Measurements from ENCODE around the gene CCDC172. TPM values are rescaled to one million over a fixed set of nuclear protein-coding genes. Genes with fewer than 3 reads are reported as not detected.

Gene CCDC172
- total RNA-seq, 1 experiment from 2014 or later, result not detected

DNA sequence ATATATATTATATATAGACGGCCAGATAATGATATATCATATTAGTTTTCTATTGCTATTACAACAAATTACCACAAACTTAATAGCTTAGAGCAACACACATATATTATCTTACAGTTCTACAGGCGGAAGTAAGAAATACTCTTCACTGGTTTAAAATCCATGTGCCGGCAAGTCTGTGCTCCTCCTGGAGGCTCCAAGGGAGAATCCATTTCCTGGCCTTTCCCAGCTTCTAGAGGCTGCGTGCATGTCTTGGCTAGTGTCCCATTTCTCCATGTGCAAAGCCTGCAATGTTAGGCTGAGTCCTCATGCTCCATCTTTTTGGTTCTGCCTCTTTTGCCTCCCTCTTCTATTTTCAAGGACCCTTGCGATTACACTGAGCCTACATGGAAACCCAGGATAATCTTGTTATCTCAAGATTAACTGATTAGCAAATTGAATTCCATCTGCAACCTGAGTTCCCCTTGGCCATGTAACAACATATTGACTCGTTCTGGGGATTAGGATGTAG is 79.5 kb downstream of the CCDC172 start:
- Mint-ChIP-seq H3K4me1 (ENCODE audit: low read depth, unreplicated experiment) (no peaks in the 10 kb centered on the region), H3K27me3 (ENCODE audit: insufficient read depth, unreplicated experiment) (peaks cover 11% of the 10 kb centered on the region), H3K4me3 (ENCODE audit: unreplicated experiment) (no peak overlapping the region), H3K36me3 (ENCODE audit: insufficient read depth, unreplicated experiment) (no peaks in the 10 kb centered on the region), H3K27ac (ENCODE audit: unreplicated experiment) (no peak overlapping the region), H3K9me3 (ENCODE audit: unreplicated experiment) (no peaks in the 10 kb centered on the region)
- no peak for DNase-seq
- TF ChIP-seq, protein P1, sequence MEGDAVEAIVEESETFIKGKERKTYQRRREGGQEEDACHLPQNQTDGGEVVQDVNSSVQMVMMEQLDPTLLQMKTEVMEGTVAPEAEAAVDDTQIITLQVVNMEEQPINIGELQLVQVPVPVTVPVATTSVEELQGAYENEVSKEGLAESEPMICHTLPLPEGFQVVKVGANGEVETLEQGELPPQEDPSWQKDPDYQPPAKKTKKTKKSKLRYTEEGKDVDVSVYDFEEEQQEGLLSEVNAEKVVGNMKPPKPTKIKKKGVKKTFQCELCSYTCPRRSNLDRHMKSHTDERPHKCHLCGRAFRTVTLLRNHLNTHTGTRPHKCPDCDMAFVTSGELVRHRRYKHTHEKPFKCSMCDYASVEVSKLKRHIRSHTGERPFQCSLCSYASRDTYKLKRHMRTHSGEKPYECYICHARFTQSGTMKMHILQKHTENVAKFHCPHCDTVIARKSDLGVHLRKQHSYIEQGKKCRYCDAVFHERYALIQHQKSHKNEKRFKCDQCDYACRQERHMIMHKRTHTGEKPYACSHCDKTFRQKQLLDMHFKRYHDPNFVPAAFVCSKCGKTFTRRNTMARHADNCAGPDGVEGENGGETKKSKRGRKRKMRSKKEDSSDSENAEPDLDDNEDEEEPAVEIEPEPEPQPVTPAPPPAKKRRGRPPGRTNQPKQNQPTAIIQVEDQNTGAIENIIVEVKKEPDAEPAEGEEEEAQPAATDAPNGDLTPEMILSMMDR (IDR thresholded peaks at IDR 0.05; ENCODE audit: insufficient read depth in 1 of 2, low read depth in 1 of 2, low read length in 1 of 2, severe bottlenecking in 1 of 2, unreplicated experiment in 1 of 2), result no peak
- intact Hi-C loops (cut with micrococcal nuclease; ENCODE audit: unreplicated experiment), result no loop called here
- no peaks in the 10 kb centered on the region for H3K36me3 ChIP-seq (ENCODE audit: control insufficient read depth, insufficient read depth, low read length)
- ChIA-PET POLR2A (no interaction called here), CTCF (no interaction called here)
- no peaks in the 10 kb centered on the region for H3K9me3 ChIP-seq
- no peaks in the 10 kb centered on the region for H3K4me1 ChIP-seq
- H3K27me3 ChIP-seq (replicated peaks; ENCODE audit: control insufficient read depth, insufficient read depth, low read length), result no peaks in the 10 kb centered on the region
- no TSS peak for BruUV-seq (replicated peaks)
- no peak overlapping the region for H3K4me3 ChIP-seq (ENCODE audit: low read depth, low read length)

DNA sequence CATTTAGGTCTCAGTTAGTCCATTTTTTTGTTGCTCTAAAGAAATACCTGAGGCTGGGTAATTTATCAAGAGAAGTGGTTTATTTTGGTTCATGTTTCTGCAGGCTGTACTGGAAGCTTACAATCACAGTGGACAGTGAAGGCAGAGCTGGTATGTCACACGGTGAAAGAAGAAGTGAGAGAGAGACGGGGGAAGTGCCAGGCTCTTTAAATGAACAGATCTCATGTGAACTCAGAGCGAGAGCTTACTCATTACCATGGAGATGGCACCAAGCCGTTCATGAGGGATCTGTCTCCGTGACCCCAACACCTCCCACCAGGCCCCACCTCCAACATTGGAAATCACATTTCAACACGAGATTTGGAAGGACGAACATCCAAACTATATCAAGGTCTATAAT is 84.5 kb downstream of the CCDC172 start:
- intact Hi-C loops (cut with micrococcal nuclease; ENCODE audit: unreplicated experiment), result no loop called here
- no peak overlapping the region for H3K4me3 ChIP-seq (ENCODE audit: low read depth, low read length)
- no peak overlapping the region for H3K4me3 Mint-ChIP-seq (ENCODE audit: unreplicated experiment)

DNA sequence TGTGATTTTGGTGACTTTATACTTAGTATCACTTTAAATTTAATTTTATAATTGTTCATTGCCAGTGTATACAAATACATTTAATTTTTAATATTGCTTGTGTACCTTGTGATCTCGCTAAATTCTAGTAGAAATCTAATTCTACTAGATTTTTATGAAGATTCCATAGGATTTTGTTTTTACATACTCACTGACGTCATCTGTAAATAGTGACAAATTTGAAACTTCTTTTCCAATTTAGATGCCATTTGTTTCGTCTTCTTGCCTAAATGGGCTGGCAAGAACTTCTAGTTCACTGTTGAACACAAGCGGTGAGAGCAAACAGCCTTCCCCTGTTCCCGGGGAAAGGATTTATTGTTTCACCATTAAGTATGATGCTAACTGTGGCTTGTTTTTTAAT is 86.1 kb downstream of the CCDC172 start:
- Mint-ChIP-seq H3K27me3 (ENCODE audit: insufficient read depth, unreplicated experiment) (peaks cover 12% of the 10 kb centered on the region), H3K4me1 (ENCODE audit: low read depth, unreplicated experiment) (no peaks in the 10 kb centered on the region), H3K9me3 (ENCODE audit: unreplicated experiment) (no peaks in the 10 kb centered on the region), H3K36me3 (ENCODE audit: insufficient read depth, unreplicated experiment) (no peaks in the 10 kb centered on the region), H3K4me3 (ENCODE audit: unreplicated experiment) (no peak overlapping the region), H3K27ac (ENCODE audit: unreplicated experiment) (no peak overlapping the region)
- DNase-seq, result no peak
- TF ChIP-seq, protein P1 (IDR thresholded peaks at IDR 0.05; ENCODE audit: insufficient read depth in 1 of 2, low read depth in 1 of 2, low read length in 1 of 2, severe bottlenecking in 1 of 2, unreplicated experiment in 1 of 2), result no peak
- Histone ChIP-seq H3K4me1 (no peaks in the 10 kb centered on the region), H3K36me3 (ENCODE audit: control insufficient read depth, insufficient read depth, low read length) (no peaks in the 10 kb centered on the region), H3K4me3 (ENCODE audit: low read depth, low read length) (no peak overlapping the region), H3K27me3 (replicated peaks; ENCODE audit: control insufficient read depth, insufficient read depth, low read length) (no peaks in the 10 kb centered on the region), H3K9me3 (no peaks in the 10 kb centered on the region)
- BruUV-seq (replicated peaks), result no TSS peak
- ChIA-PET CTCF (no interaction called here), POLR2A (no interaction called here)
- intact Hi-C loops (cut with micrococcal nuclease; ENCODE audit: unreplicated experiment), result no loop called here

More for the DNA sequence above, 84.5 kb downstream of the CCDC172 start:
- BruUV-seq (replicated peaks), result no TSS peak
- H3K27ac Mint-ChIP-seq (ENCODE audit: unreplicated experiment), result no peak overlapping the region
- TF ChIP-seq, protein P1 (IDR thresholded peaks at IDR 0.05; ENCODE audit: insufficient read depth in 1 of 2, low read depth in 1 of 2, low read length in 1 of 2, severe bottlenecking in 1 of 2, unreplicated experiment in 1 of 2), result no peak
- Histone ChIP-seq H3K4me1 (no peaks in the 10 kb centered on the region), H3K27me3 (replicated peaks; ENCODE audit: control insufficient read depth, insufficient read depth, low read length) (no peaks in the 10 kb centered on the region), H3K36me3 (ENCODE audit: control insufficient read depth, insufficient read depth, low read length) (no peaks in the 10 kb centered on the region), H3K9me3 (no peaks in the 10 kb centered on the region)
- H3K4me1 Mint-ChIP-seq (ENCODE audit: low read depth, unreplicated experiment), result no peaks in the 10 kb centered on the region
- peaks cover 14% of the 10 kb centered on the region for H3K27me3 Mint-ChIP-seq (ENCODE audit: insufficient read depth, unreplicated experiment)
- ChIA-PET CTCF (no interaction called here), POLR2A (no interaction called here)
- H3K36me3 Mint-ChIP-seq (ENCODE audit: insufficient read depth, unreplicated experiment), result no peaks in the 10 kb centered on the region
- DNase-seq, result no peak
- no peaks in the 10 kb centered on the region for H3K9me3 Mint-ChIP-seq (ENCODE audit: unreplicated experiment)
